CD14-positive monocyte (primary cell): ENCODE results near the gene HERPUD1. TPM values are rescaled to one million over a fixed set of nuclear protein-coding genes. Genes with fewer than 3 reads are reported as not detected.

ENCODE experiments used
- DNase-seq, 3 donors: peaks; one replicate each; pipeline ENCODE4 v3.0.0-alpha.2; 2011 to 2022
- H2AFZ ChIP-seq: 2 replicates; pipeline ENCODE4 v1.6.0; 2012; ENCODE audit warnings: mild to moderate bottlenecking, low read depth, low read length, inconsistent platforms; ENCODE audit not compliant: insufficient read depth, poor library complexity, severe bottlenecking
- H3K27ac ChIP-seq, 2 donors: 1 replicate in 1 of 2; 2 replicates in 1 of 2; pipeline ENCODE4 v1.5.1; 2012 to 2013; ENCODE audit warnings: low read length in 2 of 2, control low read depth in 1 of 2, inconsistent platforms in 1 of 2, low read depth in 1 of 2, mild to moderate bottlenecking in 1 of 2
- H3K27me3 ChIP-seq, 2 donors: one replicate each; pipeline versions ENCODE4 v1.6.0 to v1.6.1; 2011 to 2013; ENCODE audit warnings: low read length in 2 of 2; ENCODE audit not compliant: control insufficient read depth in 2 of 2, insufficient read depth in 2 of 2
- H3K36me3 ChIP-seq, 2 donors: replicated peaks in 1 of 2; 1 replicate in 1 of 2; 2 replicates in 1 of 2; pipeline versions ENCODE4 v1.5.1 to v1.6.1; 2012 to 2013; ENCODE audit warnings: low read length in 2 of 2, control low read depth in 1 of 2, inconsistent platforms in 1 of 2, mild to moderate bottlenecking in 1 of 2; ENCODE audit not compliant: insufficient read depth in 2 of 2, control insufficient read depth in 1 of 2
- H3K4me1 ChIP-seq, 2 donors: 1 replicate in 1 of 2; 2 replicates in 1 of 2; pipeline versions ENCODE4 v1.5.1 to v1.6.1; 2012 to 2013; ENCODE audit warnings: low read length in 2 of 2, control low read depth in 1 of 2, inconsistent platforms in 1 of 2, mild to moderate bottlenecking in 1 of 2, moderate library complexity in 1 of 2; ENCODE audit not compliant: insufficient read depth in 2 of 2, control insufficient read depth in 1 of 2
- H3K4me2 ChIP-seq: replicated peaks from 2 replicates; pipeline ENCODE3; 2012; ENCODE audit warnings: low read length, moderate library complexity, mild to moderate bottlenecking; ENCODE audit not compliant: poor library complexity, severe bottlenecking; ENCODE audit errors: extremely low read depth
- H3K4me3 ChIP-seq, 3 experiments: fragments of 200-600 bp in 1 of 3; sonication (generic) in 1 of 3; replicated peaks in 1 of 3; 1 replicate in 2 of 3; 2 replicates in 1 of 3; pipeline ENCODE4 v1.5.1; 2011 to 2013; ENCODE audit warnings: low read length in 3 of 3, mild to moderate bottlenecking in 3 of 3, control low read depth in 2 of 3, low read depth in 2 of 3, inconsistent platforms in 1 of 3, moderate library complexity in 1 of 3
- H3K79me2 ChIP-seq: 2 replicates; pipeline ENCODE4 v1.6.0; 2012; ENCODE audit warnings: mild to moderate bottlenecking, control low read depth, inconsistent platforms, low read length, moderate library complexity; ENCODE audit not compliant: insufficient read depth
- H3K9ac ChIP-seq: 2 replicates; pipeline ENCODE4 v1.6.0; 2017; ENCODE audit warnings: low read length, mild to moderate bottlenecking; ENCODE audit not compliant: insufficient read depth, poor library complexity, severe bottlenecking
- H3K9me3 ChIP-seq, 2 donors: replicated peaks in 1 of 2; 1 replicate in 1 of 2; 2 replicates in 1 of 2; pipeline versions ENCODE4 v1.5.1 to v1.6.1; 2012 to 2013; ENCODE audit warnings: low read length in 2 of 2, control low read depth in 1 of 2; ENCODE audit not compliant: control insufficient read depth in 1 of 2, insufficient read depth in 1 of 2
- H4K20me1 ChIP-seq: 2 replicates; pipeline ENCODE4 v1.6.0; 2012; ENCODE audit warnings: mild to moderate bottlenecking, low read length, control low read depth, moderate library complexity; ENCODE audit not compliant: insufficient read depth
- H3K27ac Mint-ChIP-seq, 7 donors: one replicate each; pipeline ENCODE4 v1.8.0; 2020; ENCODE audit warnings: mild to moderate bottlenecking in 7 of 7, mixed read lengths in 7 of 7, moderate library complexity in 6 of 7, inconsistent platforms in 2 of 7
- H3K27me3 Mint-ChIP-seq, 3 donors: one replicate each; pipeline ENCODE4 v1.8.0; 2021 to 2022; ENCODE audit warnings: low read depth in 3 of 3, mild to moderate bottlenecking in 3 of 3, mixed read lengths in 3 of 3, moderate library complexity in 3 of 3, inconsistent platforms in 1 of 3
- H3K36me3 Mint-ChIP-seq, 2 donors: one replicate each; pipeline ENCODE4 v1.8.0; 2020; ENCODE audit warnings: mixed read lengths in 2 of 2, inconsistent platforms in 1 of 2, mild to moderate bottlenecking in 1 of 2
- H3K4me1 Mint-ChIP-seq: one replicate; pipeline ENCODE4 v1.8.0; 2020; ENCODE audit warnings: mild to moderate bottlenecking, mixed read lengths
- H3K4me3 Mint-ChIP-seq, 2 donors: one replicate each; pipeline ENCODE4 v1.8.0; 2020; ENCODE audit warnings: mild to moderate bottlenecking in 2 of 2, mixed read lengths in 2 of 2, moderate library complexity in 1 of 2
- H3K9me3 Mint-ChIP-seq, 7 donors: one replicate each; pipeline ENCODE4 v1.8.0; 2020 to 2022; ENCODE audit warnings: mixed read lengths in 7 of 7, mild to moderate bottlenecking in 6 of 7, moderate library complexity in 6 of 7, inconsistent platforms in 2 of 7
- CTCF ChIP-seq: fragments of 200-600 bp; IDR thresholded peaks from one replicate; pipeline ENCODE4 v1.8.0; 2022; ENCODE audit warnings: antibody characterized with exemption, mild to moderate bottlenecking
- WGBS: methylation state at CpG from one replicate; pipeline ENCODE4 v1.1.5; 2013; ENCODE audit warnings: missing lambda C conversion rate; ENCODE audit not compliant: insufficient coverage; 5-methylcytosine and 5-hydroxymethylcytosine counted together
- intact Hi-C, 2 donors: fragments of 100-400 bp; cut with micrococcal nuclease; formaldehyde crosslinking; loops; one replicate each; pipeline versions ENCODE4 v1.15.0 to v1.15.1; 2023
- polyA plus RNA-seq, 3 donors: library from polyadenylated mRNA; depleted of rRNA in 1 of 3; unstranded in 2 of 3; stranded (reverse) in 1 of 3; fragments of 300-500 nt in 2 of 3; fragments of >200 nt in 1 of 3; fragmentation: Illumina TruSeq in 2 of 3; gene quantifications; 1 replicate in 2 of 3; 2 replicates in 1 of 3; pipeline ENCODE4 v1.2.3, GENCODE V29; 2012 to 2021

The HERPUD1 gene
- polyA plus RNA-seq, 3 donors = 179 to 454 (median 186) TPM

DNA sequence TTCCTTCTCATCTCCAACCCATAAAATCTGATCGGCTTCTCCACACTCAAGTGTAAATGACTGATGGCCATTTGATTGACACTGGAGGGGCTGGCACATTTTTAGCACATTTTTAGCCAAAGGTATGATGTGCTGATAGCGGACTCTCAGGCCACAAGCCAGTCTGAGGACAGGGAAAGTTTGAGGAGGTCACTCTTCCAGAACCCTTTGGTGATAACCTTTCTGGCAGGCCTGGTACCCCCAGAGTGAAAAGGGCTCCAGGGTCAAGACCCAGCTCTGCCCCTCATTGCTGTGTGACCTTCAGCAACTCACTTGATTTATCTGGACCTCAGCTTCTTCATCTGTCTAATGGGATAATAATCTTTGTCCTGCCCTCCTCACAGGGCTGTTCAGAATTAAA is 55.8 kb downstream of the HERPUD1 start:
- peak overlapping the region; percentile 90 for H3K4me2 ChIP-seq
- no peak overlapping the region for H2AFZ ChIP-seq
- Mint-ChIP-seq H3K27me3 (peaks cover 0 to 4% (median 0%) of the 10 kb centered on the region in 3 donors), H3K27ac (peak overlapping the region; percentile 16 to 97 (median 78)), H3K4me3 (peak overlapping the region; percentile 98 to 99), H3K4me1 (peaks cover 83% of the 10 kb centered on the region), H3K9me3 (no peaks in the 10 kb centered on the region), H3K36me3 (peaks cover 30 to 35% of the 10 kb centered on the region in 2 donors)
- H3K79me2 ChIP-seq = peaks cover 64% of the 10 kb centered on the region
- H3K4me3 ChIP-seq = peak overlapping the region in 1 of 3 experiments; percentile 96
- peaks cover 6 to 14% of the 10 kb centered on the region in 2 donors for H3K36me3 ChIP-seq
- peaks cover 22% of the 10 kb centered on the region for H4K20me1 ChIP-seq
- TF ChIP-seq CTCF = no peak
- 100% methylated on average over 1 of the region's 2 CpGs for WGBS
- H3K4me1 ChIP-seq = peaks cover 63 to 71% of the 10 kb centered on the region in 2 donors
- peak overlapping the region; percentile 87 for H3K9ac ChIP-seq
- DNase-seq = no peak
- no peaks in the 10 kb centered on the region for H3K27me3 ChIP-seq
- intact Hi-C loops = no loop called here
- peak overlapping the region in 1 of 2 donors; percentile 24 for H3K27ac ChIP-seq
- no peaks in the 10 kb centered on the region for H3K9me3 ChIP-seq

DNA sequence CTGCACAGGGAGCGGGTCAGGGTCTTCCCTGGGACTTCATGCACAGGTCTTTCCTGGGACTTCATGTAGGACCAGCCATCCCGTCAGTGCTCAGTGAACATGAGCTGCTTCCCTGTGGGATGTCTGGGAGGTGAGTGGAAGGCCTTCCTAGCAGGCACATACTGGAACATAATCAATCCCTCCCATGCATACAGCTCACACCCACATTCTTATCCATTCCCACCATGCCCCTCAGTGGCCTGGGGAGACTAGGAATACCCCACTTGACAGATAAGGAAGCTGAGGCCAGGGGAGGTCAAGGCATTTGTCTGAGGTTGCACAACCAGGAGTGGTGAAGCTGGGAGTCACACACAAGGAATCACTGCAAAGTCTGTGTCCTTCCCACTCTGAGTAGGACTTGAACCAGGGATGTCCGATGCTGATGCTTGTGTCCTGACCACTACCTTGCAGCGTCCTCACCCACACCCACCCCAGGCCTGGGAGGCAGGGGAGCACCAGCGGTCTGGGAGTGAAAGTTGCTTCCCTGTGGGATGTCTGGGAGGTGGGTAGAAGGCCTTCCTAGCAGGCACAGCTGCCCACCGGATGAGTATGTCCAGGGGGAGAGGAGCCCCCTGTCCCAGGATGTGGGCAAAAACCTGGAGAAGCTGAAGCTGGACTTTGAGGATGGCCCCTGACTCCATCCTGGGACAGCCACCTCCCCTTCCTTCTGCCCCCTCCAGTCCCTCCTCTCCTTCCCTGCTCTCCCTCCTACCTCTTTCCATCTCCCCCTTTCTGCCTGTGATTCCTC is 56.4 kb downstream of the HERPUD1 start:
- Histone ChIP-seq H3K9me3 (no peaks in the 10 kb centered on the region), H3K4me1 (peaks cover 63 to 77% of the 10 kb centered on the region in 2 donors), H3K27ac (peak overlapping the region; percentile 66 to 93), H3K4me2 (peak overlapping the region; percentile 90), H2AFZ (peak overlapping the region; percentile 84), H3K9ac (peak overlapping the region; percentile 87), H3K4me3 (peak overlapping the region; percentile 79 to 96 (median 84)), H3K36me3 (peaks cover 6 to 7% of the 10 kb centered on the region in 2 donors), H3K27me3 (no peaks in the 10 kb centered on the region), H3K79me2 (peaks cover 71% of the 10 kb centered on the region), H4K20me1 (peaks cover 27% of the 10 kb centered on the region)
- peak overlapping the region; percentile 73 to 97 (median 93) for H3K27ac Mint-ChIP-seq
- DNase-seq = peak in 2 of 3 donors; percentile 53 to 74
- no peak for TF ChIP-seq CTCF
- WGBS = 100% methylated on average over 1 of the region's 6 CpGs
- H3K36me3 Mint-ChIP-seq = peaks cover 26 to 35% of the 10 kb centered on the region in 2 donors
- H3K4me3 Mint-ChIP-seq = peak overlapping the region; percentile 98 to 99
- H3K4me1 Mint-ChIP-seq = peaks cover 84% of the 10 kb centered on the region
- intact Hi-C loops = no loop called here
- no peaks in the 10 kb centered on the region for H3K9me3 Mint-ChIP-seq
- peaks cover 0 to 4% (median 0%) of the 10 kb centered on the region in 3 donors for H3K27me3 Mint-ChIP-seq
